ENCODE results near the gene ERC2. TPM values are rescaled to one million over a fixed set of nuclear protein-coding genes. Genes with fewer than 3 reads are reported as not detected.

Gene ERC2
- total RNA-seq, 6 donors from 2014 or later, result 0.67 to 14.7 (median 1.3) TPM

- Histone ChIP-seq H3K4me1 (no peaks in the 10 kb centered on the region), H3K27ac (no peak overlapping the region), H3K9me3 (no peaks in the 10 kb centered on the region), H3K4me3 (no peak overlapping the region), H3K36me3 (no peaks in the 10 kb centered on the region), H3K27me3 (no peaks in the 10 kb centered on the region)
- ATAC-seq (ENCODE audit: low FRiP score in 2 of 2) (no peak), DNase-seq (no peak)
- TF ChIP-seq CTCF (IDR thresholded peaks at IDR 0.05) (no peak), EP300 (IDR thresholded peaks at IDR 0.05) (no peak), POLR2AphosphoS5 (IDR thresholded peaks at IDR 0.05) (no peak), POLR2A (IDR thresholded peaks at IDR 0.05) (no peak)
- WGBS, 2 donors, result 85 to 87% methylated on average over 6 of the region's 6 CpGs
Observed at GRCh38 chr3:55634345-55634744, 833.9 kb downstream of the ERC2 start.

GRCh38 chr3:55633333-55633732 is 834.9 kb downstream of the ERC2 start:
- H3K27ac ChIP-seq, result no peak overlapping the region
- no peak for ATAC-seq (ENCODE audit: low FRiP score in 2 of 2)
- WGBS, 2 donors, result 68 to 78% methylated on average over 2 of the region's 2 CpGs
- H3K36me3 ChIP-seq, result no peaks in the 10 kb centered on the region
- H3K4me1 ChIP-seq, result no peaks in the 10 kb centered on the region
- H3K9me3 ChIP-seq, result no peaks in the 10 kb centered on the region
- no peak for DNase-seq
- TF ChIP-seq POLR2A (IDR thresholded peaks at IDR 0.05) (no peak), EP300 (IDR thresholded peaks at IDR 0.05) (no peak), CTCF (IDR thresholded peaks at IDR 0.05) (no peak), POLR2AphosphoS5 (IDR thresholded peaks at IDR 0.05) (no peak)
- no peak overlapping the region for H3K4me3 ChIP-seq
- H3K27me3 ChIP-seq, result no peaks in the 10 kb centered on the region

GRCh38 chr3:55631766-55632331 is 836.4 kb downstream of the ERC2 start:
- TF ChIP-seq POLR2AphosphoS5 (IDR thresholded peaks at IDR 0.05) (no peak), CTCF (IDR thresholded peaks at IDR 0.05) (no peak), EP300 (IDR thresholded peaks at IDR 0.05) (no peak), POLR2A (IDR thresholded peaks at IDR 0.05) (no peak)
- H3K36me3 ChIP-seq, result no peaks in the 10 kb centered on the region
- H3K9me3 ChIP-seq, result no peaks in the 10 kb centered on the region
- no peak overlapping the region for H3K4me3 ChIP-seq
- H3K4me1 ChIP-seq, result no peaks in the 10 kb centered on the region
- ATAC-seq (ENCODE audit: low FRiP score in 2 of 2) (no peak), DNase-seq (no peak)
- H3K27ac ChIP-seq, result no peak overlapping the region
- no peaks in the 10 kb centered on the region for H3K27me3 ChIP-seq
- 88 to 100% methylated on average over 1 of the region's 1 CpG for WGBS, 2 donors

DNA sequence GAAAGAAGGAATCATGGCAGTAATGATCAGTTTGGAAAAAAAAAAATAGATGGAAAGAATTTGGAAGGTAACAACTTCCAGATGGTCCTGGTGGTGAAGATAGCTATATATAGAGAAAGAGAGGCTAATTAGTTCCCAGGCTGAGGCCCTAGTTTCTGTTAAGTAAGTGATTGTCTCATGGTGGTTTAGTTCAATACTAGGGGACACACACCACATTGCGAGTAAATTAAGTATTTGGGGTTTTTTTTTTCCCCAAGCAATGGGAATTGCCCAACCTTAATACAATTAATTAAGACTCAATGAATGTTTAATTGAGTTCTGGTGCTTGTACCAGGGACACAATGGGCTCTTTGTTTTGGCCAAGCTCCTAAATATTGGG is 837.4 kb downstream of the ERC2 start:
- H3K9me3 ChIP-seq, result no peaks in the 10 kb centered on the region
- DNase-seq (no peak), ATAC-seq (ENCODE audit: low FRiP score in 2 of 2) (no peak)
- H3K4me1 ChIP-seq, result no peaks in the 10 kb centered on the region
- WGBS, 2 donors, result 90 to 93% methylated on average over 1 of the region's 1 CpG
- H3K36me3 ChIP-seq, result no peaks in the 10 kb centered on the region
- no peak overlapping the region for H3K27ac ChIP-seq
- H3K4me3 ChIP-seq, result no peak overlapping the region
- no peaks in the 10 kb centered on the region for H3K27me3 ChIP-seq
- TF ChIP-seq CTCF (IDR thresholded peaks at IDR 0.05), result no peak
- TF ChIP-seq EP300 (IDR thresholded peaks at IDR 0.05), result no peak
- TF ChIP-seq POLR2AphosphoS5 (IDR thresholded peaks at IDR 0.05), result no peak
- no peak for TF ChIP-seq POLR2A (IDR thresholded peaks at IDR 0.05)

GRCh38 chr3:55630280-55630920 is 837.9 kb downstream of the ERC2 start:
- H3K9me3 ChIP-seq, result no peaks in the 10 kb centered on the region
- ATAC-seq (ENCODE audit: low FRiP score in 2 of 2), result no peak
- DNase-seq, result no peak
- no peaks in the 10 kb centered on the region for H3K4me1 ChIP-seq
- H3K36me3 ChIP-seq, result no peaks in the 10 kb centered on the region
- no peaks in the 10 kb centered on the region for H3K27me3 ChIP-seq
- H3K27ac ChIP-seq, result no peak overlapping the region
- H3K4me3 ChIP-seq, result no peak overlapping the region
- WGBS, 2 donors, result 77 to 83% methylated on average over 14 of the region's 14 CpGs
- TF ChIP-seq POLR2AphosphoS5 (IDR thresholded peaks at IDR 0.05) (no peak), POLR2A (IDR thresholded peaks at IDR 0.05) (no peak), EP300 (IDR thresholded peaks at IDR 0.05) (no peak), CTCF (IDR thresholded peaks at IDR 0.05) (no peak)

All from upper lobe of left lung (tissue), 6 donors.